ENCODE measurements around the gene PSMA1. TPM values are rescaled to one million over a fixed set of nuclear protein-coding genes. Genes with fewer than 3 reads are reported as not detected.

PSMA1 gene
- total RNA-seq, 2 experiments from 2014 or later: 171 to 173 TPM

DNA sequence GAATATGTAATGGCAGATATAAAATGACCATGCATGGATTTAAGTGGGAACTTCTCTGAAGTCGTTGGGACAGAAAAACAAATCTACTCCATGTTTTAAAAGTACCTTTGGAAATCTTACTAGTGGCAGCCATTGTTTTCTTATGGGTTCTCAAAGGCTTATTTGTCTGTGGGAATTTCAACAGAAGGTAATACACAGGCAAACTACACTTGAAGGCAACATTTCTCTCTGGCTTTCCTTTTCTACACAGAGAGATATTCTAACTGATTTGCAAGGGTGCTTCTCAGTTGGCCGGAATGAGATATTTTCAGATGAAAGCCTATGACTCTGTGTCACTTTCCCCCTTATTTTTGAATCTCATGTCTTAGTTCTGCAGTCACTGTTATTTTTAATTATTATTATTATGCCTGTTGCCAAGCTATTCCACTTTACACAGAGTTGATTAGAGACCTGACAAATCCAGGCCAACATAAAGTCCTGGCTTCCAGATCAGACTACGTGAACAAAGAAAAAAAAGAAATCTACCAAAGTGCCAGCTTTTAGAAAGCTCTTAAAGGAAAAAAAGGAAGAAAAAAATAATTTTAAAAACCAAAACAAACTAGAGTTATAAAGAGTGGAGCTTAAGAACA, 18.9 kb upstream of the PSMA1 start:
- no peak overlapping the region for H3K4me3 ChIP-seq (ENCODE audit: low read depth, low read length, poor library complexity, severe bottlenecking)
- no TSS peak for BruUV-seq (replicated peaks)
- no peak overlapping the region for H2AFZ ChIP-seq (ENCODE audit: low read length)
- no peak for DNase-seq (ENCODE audit: low spot score)
- intact Hi-C loops (cut with micrococcal nuclease; ENCODE audit: unreplicated experiment): loop anchor here (5.0 to 10.0 kb wide), 2 partner anchors 98 to 226 kb away; no protein-coding TSS in a partner anchor
- no peaks in the 10 kb centered on the region for H3K36me3 ChIP-seq (ENCODE audit: insufficient read depth, low read length)
- no peaks in the 10 kb centered on the region for H3K9me3 ChIP-seq (ENCODE audit: low read length)
- H4K20me1 ChIP-seq (ENCODE audit: insufficient read depth, low read length): no peaks in the 10 kb centered on the region
- no peaks in the 10 kb centered on the region for H3K9me2 ChIP-seq (ENCODE audit: insufficient read depth, low read length)
- no peak overlapping the region for H3K4me2 ChIP-seq (ENCODE audit: low read length)
- POLR2A ChIA-PET: interaction anchor here (0.7 to 1.2 kb wide), 4 partner anchors 16 to 1500 kb away, joined by 3 to 4 read pairs (median 4); partner anchors contain the start of gene PSMA1
- CTCF ChIA-PET (ENCODE audit: unreplicated experiment): no interaction called here
- no peaks in the 10 kb centered on the region for H3K79me2 ChIP-seq (ENCODE audit: insufficient read depth, low read depth, low read length)
- TF ChIP-seq EZH2phosphoT487 (IDR thresholded peaks at IDR 0.05; ENCODE audit: borderline replicate concordance, low read depth, low read length): no peak
- TF ChIP-seq, protein P1, sequence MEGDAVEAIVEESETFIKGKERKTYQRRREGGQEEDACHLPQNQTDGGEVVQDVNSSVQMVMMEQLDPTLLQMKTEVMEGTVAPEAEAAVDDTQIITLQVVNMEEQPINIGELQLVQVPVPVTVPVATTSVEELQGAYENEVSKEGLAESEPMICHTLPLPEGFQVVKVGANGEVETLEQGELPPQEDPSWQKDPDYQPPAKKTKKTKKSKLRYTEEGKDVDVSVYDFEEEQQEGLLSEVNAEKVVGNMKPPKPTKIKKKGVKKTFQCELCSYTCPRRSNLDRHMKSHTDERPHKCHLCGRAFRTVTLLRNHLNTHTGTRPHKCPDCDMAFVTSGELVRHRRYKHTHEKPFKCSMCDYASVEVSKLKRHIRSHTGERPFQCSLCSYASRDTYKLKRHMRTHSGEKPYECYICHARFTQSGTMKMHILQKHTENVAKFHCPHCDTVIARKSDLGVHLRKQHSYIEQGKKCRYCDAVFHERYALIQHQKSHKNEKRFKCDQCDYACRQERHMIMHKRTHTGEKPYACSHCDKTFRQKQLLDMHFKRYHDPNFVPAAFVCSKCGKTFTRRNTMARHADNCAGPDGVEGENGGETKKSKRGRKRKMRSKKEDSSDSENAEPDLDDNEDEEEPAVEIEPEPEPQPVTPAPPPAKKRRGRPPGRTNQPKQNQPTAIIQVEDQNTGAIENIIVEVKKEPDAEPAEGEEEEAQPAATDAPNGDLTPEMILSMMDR (conservative IDR thresholded peaks at IDR 0.05; ENCODE audit: low read length): no peak
- no peaks in the 10 kb centered on the region for H3K4me1 ChIP-seq (ENCODE audit: insufficient read depth, low read length, poor library complexity, severe bottlenecking)
- no peak overlapping the region for H3K27ac ChIP-seq (ENCODE audit: low read depth, low read length, poor library complexity, severe bottlenecking)

DNA sequence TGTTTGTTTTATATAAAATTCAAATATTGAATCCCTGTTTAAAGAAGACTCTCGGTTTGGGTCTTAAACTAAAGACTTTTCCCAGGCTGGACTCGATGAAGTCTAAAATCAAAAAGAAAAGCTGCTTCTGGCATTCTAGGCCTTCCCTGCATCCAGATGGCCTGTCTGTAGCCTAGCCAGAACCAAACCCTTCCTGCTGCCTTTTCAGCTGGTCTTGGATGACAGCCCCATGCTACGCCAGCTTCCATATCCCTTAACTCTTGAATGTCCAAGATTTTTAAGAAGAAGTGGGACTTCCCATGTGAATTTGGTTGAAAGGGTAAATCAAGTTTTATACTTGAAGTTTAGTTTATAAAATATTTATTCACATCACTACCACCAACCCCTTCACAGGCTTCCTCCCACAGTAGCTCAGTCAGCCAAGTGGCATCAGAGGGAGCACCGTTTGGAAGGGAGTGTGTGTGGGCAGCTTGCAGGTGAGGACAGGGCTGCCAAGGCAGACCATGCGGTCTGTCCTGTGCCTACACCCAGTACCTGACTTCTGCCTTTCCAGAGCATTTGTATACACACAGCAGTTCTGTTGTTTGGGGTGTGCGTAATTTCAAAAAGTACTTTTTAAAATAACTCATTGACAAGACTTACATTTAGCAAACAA, 18.2 kb upstream of the PSMA1 start:
- Histone ChIP-seq H3K9me3 (ENCODE audit: low read length) (no peaks in the 10 kb centered on the region), H3K27ac (ENCODE audit: low read depth, low read length, poor library complexity, severe bottlenecking) (no peak overlapping the region), H3K9me2 (ENCODE audit: insufficient read depth, low read length) (no peaks in the 10 kb centered on the region), H4K20me1 (ENCODE audit: insufficient read depth, low read length) (no peaks in the 10 kb centered on the region), H3K4me3 (ENCODE audit: low read depth, low read length, poor library complexity, severe bottlenecking) (no peak overlapping the region), H3K4me2 (ENCODE audit: low read length) (no peak overlapping the region), H3K4me1 (ENCODE audit: insufficient read depth, low read length, poor library complexity, severe bottlenecking) (no peaks in the 10 kb centered on the region), H3K79me2 (ENCODE audit: insufficient read depth, low read depth, low read length) (no peaks in the 10 kb centered on the region), H2AFZ (ENCODE audit: low read length) (no peak overlapping the region), H3K36me3 (ENCODE audit: insufficient read depth, low read length) (no peaks in the 10 kb centered on the region)
- intact Hi-C loops (cut with micrococcal nuclease; ENCODE audit: unreplicated experiment): loop anchor here (5.0 to 10.0 kb wide), 2 partner anchors 99 to 226 kb away; no protein-coding TSS in a partner anchor
- DNase-seq (ENCODE audit: low spot score): no peak
- TF ChIP-seq, protein P1 (conservative IDR thresholded peaks at IDR 0.05; ENCODE audit: low read length): no peak
- TF ChIP-seq EZH2phosphoT487 (IDR thresholded peaks at IDR 0.05; ENCODE audit: borderline replicate concordance, low read depth, low read length): no peak
- BruUV-seq (replicated peaks): no TSS peak
- CTCF ChIA-PET (ENCODE audit: unreplicated experiment): no interaction called here
- POLR2A ChIA-PET: interaction anchor here (0.7 kb wide), 3 partner anchors 37 to 232 kb away, joined by 3 to 6 read pairs (median 4); no protein-coding TSS in a partner anchor

All from OCI-LY7 (cell line).